ENCODE results near the gene C1orf232.

The C1orf232 gene

GRCh38 chr1:26156285-26157038, 12.3 kb downstream of the C1orf232 start:
- DNase-seq (ENCODE audit: low read depth in 2 of 2): no peak

DNA sequence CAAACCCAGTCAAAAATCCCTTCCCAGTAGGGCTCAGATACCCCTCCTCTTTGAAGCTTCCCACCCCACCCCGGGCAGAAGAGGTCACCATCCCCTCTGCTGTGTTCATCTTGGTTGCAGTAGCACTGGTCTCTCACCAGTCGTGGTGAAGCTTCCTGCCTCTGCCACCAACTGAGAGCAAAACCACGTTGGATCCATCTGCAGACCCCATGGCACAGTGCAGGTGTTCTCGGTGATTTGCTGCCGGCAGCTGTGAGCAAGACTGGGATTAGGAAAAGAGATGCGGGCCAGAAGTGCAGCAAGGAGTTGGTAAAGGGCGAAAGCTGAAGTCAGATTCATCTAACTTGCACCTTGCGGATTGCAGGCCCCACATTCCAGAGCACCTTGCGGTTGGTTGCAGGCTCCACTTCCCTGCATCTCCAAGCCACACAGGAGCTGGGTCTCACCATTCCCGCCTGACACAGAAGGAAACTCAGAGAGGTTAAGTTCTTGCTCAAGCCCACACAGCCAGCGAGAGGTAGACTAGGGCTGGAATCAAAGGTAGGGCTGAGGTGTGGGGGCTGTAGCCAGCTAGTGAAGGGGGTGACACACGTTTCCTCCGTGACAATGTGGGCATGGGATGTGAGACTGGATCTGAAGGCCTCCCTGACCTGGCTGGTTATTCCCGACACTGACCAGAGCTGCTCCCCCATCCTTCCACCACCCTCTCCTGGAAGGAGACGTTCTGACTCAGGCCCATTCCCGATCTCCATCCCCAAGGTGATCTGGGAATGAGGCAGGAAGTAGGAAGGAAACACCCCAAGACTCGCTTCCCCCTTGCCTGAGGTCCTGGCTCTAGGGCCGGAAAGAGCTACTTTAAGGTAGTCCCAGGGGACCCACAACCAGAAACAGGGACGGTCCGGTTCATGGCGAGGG, 13.1 kb downstream of the C1orf232 start:
- no peak for DNase-seq (ENCODE audit: low read depth in 2 of 2)

DNA sequence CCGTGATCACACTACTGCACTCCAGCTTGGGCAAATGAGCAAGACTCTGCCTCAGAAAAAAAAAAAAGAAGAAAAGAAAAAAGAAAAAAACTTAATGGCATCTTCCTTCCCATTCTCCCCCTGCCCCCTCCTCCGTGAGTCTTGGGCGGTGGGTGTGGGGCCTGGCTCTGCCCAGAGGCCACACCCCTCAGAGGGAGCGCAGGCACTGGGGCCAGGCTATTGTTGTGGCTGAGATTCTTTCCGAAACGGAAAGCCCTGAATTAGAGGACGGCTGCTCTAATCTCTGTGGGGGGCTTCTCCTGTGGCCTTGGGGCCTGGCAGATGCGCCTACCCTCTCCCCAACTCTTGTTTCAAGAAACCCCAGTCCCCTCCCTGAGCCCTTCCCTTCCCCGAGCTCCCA, 14.0 kb downstream of the C1orf232 start:
- DNase-seq (ENCODE audit: low read depth in 2 of 2): no peak

DNA sequence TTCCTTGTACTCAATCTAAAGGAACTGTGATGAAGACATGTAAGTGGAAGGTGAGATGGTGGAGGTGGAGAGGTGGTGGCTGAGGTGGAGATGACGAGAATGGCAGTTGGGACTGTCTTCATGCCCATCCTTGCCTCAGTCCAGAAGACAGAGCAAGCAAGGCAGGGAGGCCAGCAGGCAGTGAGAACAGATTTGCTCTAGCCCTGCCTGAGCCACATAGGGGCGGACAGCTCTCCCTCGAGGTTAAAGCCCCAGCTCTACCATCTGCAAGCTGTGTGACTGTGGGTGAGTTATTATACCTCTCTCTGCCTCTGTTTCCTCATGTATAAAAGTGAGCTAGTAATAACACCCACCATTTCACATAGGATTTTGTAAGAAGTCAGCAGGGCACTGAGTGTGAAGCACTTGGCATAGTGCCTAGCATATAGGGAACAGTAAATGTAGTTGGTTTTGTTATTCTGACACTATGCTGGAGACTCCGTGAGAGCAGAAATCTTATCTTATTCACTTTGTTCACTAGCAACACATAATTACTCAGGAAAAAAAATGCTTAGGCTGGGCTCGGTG, 14.7 kb downstream of the C1orf232 start:
- no peak for DNase-seq (ENCODE audit: low read depth in 2 of 2)

GRCh38 chr1:26148887-26149286, 19.9 kb downstream of the C1orf232 start:
- no peak for DNase-seq (ENCODE audit: low read depth in 2 of 2)

- no peak for DNase-seq (ENCODE audit: low read depth in 2 of 2)
Observed at GRCh38 chr1:26145960-26146294, 22.8 kb downstream of the C1orf232 start.

GRCh38 chr1:26145041-26145959, 23.5 kb downstream of the C1orf232 start:
- peak; percentile 54 to 64 for DNase-seq (ENCODE audit: low read depth in 2 of 2)

GRCh38 chr1:26142159-26142558, 26.6 kb downstream of the C1orf232 start:
- no peak for DNase-seq (ENCODE audit: low read depth in 2 of 2)

GRCh38 chr1:26138974-26139558, 29.7 kb downstream of the C1orf232 start:
- no peak for DNase-seq (ENCODE audit: low read depth in 2 of 2)

GRCh38 chr1:26134466-26134865, 34.3 kb downstream of the C1orf232 start:
- DNase-seq (ENCODE audit: low read depth in 2 of 2): no peak

DNA sequence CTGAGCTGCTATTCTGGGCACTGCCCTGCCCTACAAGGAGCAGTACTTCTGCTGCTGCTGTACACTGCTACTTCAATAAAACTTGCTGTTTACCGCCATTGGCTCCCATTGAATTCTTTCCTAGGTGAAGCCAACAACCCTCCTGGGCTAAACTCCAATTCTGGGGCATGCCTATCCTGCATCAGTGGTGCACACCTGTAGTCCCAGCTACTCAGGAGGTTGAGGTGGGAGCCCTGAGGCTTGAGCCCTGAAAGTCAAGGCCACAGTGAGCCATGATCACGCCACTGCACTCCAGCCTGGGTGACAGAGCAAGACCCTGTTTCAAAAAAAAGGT, 36.0 kb downstream of the C1orf232 start:
- no peak for DNase-seq (ENCODE audit: low read depth in 2 of 2)

GRCh38 chr1:26132128-26132833, 36.5 kb downstream of the C1orf232 start:
- DNase-seq (ENCODE audit: low read depth in 2 of 2): no peak

DNA sequence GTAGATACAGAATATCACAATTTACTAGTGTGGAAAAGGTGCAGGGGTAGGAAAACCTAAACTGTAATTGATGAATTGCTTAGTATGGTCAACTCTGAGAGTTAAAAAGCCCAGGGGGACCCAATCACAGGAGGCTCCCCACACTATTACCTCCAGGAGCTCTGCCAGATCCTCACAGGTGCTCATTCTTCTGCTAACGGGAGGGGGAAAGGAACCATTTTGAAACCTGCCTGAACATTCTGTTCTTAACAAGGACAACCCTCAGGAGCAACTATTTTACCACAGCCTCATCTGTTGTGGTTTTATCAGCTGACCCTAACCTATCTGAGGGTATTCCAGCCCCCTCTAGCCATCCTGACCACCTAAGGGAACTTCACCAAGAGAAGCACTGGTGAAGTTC, 38.1 kb downstream of the C1orf232 start:
- no peak for DNase-seq (ENCODE audit: low read depth in 2 of 2)

- DNase-seq (ENCODE audit: low read depth in 2 of 2): no peak
Observed at GRCh38 chr1:26129778-26130177, 39.0 kb downstream of the C1orf232 start.

GRCh38 chr1:26127235-26128163, 41.3 kb downstream of the C1orf232 start:
- no peak for DNase-seq (ENCODE audit: low read depth in 2 of 2)

- no peak for DNase-seq (ENCODE audit: low read depth in 2 of 2)
Observed at GRCh38 chr1:26126321-26127084, 42.3 kb downstream of the C1orf232 start.

DNA sequence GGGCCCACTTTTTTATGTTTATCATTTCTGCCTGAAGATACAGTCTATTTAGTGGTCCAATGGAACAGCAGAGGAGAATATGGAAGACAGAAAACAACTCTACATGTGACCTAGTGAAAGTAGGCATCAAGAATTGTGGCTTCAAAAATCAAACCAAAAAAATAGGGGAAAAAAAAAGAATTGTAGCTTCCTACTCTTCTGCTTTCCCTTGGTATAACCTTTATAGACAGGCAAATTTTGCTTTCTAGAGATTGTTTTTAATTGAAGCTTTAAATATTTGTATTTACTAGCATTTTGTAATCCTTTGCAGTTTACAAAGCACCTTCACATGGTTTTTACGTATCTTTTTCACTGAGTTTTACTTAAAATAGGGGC, 42.8 kb downstream of the C1orf232 start:
- no peak for DNase-seq (ENCODE audit: low read depth in 2 of 2)

- DNase-seq (ENCODE audit: low read depth in 2 of 2): no peak
Observed at GRCh38 chr1:26125382-26125781, 43.4 kb downstream of the C1orf232 start.
